ENCODE measurements around the gene PPP6R1.
"Not testable (repeated sequence)": the region's sequence is repeated elsewhere in the genome, so short reads cannot be mapped to it uniquely, and the experiment has no call there.

PPP6R1 gene

GRCh38 chr19:55223291-55224037 is 35.4 kb downstream of the PPP6R1 start:
- no peak for DNase-seq

DNA sequence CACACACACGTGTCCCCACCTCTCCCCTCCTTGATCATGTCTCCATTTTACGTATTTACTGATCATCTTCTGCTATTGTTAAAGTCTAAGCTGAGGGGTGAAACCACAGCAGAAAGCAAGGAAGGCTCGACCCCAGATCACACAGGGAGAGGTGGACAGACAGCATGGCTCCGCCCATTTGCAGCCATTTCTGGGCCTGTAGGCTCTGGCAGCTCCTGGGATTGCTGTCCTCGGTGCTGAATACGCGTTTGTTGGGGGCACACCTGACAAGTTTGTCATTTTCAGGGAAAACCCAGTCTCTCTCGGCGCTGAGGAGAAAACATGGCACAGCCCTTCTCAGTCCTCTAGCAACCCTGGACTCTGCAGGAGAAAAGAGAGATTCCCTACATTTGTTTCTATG is 38.3 kb downstream of the PPP6R1 start:
- no peak for DNase-seq

DNA sequence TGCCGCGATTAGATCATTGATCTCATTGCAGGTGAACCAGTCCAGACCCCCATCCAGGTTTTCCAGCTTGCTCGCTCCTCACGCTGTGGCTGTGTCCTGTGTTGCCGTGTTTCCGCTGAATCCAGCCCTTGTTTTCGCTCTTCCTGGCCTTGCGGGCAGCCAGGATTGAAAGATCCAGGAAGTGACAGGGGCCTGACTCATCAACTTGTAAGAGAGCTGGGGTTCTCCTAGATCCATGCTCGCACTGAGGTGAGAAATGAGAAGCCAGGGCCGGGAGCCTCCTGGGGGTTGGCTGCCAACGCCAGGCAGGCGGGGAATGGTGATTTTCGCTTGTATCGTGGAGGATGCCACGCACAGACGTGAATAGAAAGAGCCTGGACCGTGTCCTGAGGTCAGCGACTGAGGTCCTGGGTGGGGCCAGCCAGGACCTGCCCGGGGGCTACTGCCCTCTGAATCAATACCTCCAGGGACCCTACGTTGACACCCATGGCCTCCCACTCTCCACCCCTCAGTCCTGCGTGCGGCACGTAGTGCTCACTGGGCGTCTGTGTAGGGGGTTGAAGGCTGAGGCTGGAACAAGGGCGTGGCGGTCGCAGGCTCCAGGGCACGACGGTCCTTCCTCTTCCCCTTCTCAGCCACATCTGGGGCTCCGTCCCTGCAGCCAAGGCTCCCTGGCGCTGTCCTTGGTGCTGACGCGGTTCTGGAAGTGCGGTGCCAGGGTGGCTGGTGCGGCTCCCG is 42.2 kb downstream of the PPP6R1 start:
- peak; percentile 85 for DNase-seq

DNA sequence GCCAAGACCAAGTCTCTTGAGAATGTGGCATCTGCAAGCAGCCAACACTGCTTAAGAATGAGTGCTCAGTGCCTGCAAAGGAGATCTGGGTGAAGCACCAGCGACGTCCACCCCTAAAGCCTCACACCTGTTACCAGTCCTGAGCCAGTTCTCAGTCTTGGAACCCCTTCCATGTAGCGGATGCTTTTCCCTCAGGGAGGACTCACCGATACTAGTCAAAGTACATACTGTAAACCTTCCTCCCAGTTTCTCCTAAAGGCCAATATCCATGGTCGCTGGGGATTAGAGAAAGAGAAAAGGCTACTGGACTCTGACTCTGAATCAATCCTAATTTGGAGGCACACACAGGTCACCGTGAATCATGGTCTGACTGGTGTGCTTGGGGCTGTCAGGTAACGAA is 45.3 kb downstream of the PPP6R1 start:
- no peak for DNase-seq

GRCh38 chr19:55212447-55212846 is 46.4 kb downstream of the PPP6R1 start:
- DNase-seq: no peak

DNA sequence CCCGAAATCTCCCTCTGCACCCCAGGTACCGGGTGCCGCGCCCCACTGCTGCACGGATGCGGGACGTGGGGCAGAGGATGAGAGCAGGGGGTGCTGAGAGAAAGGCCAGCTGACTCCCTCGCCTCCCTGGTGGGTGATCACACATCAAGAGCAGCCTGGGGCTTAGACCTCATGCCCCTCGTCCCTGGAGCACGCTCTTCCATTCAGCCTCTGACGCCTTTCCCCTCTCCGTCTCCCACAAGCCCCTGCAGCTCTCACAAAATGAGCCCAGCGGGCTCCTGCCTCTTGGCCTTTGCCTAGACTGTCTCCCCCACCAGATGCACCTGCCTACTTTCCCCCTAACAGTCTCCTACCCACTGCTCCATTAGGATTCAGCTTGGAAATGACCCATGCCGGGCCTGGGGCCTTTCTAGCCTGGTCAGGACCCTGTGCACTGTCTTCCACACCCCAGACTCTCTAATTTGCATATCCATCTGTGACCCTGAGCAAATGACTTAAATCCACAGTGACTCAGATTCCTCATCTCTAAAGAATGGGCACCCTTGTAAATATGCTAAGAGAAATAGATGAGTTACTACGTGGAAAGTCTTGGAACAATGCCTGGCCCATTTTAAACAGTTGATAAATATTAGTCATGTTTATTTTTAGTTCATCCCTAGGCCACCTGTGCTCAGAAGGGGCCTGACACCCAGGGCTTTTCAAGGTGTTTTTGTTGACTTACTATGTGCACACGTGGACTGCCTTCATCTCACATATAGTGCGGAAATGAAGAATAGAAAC is 48.9 kb downstream of the PPP6R1 start:
- no peak for DNase-seq

DNA sequence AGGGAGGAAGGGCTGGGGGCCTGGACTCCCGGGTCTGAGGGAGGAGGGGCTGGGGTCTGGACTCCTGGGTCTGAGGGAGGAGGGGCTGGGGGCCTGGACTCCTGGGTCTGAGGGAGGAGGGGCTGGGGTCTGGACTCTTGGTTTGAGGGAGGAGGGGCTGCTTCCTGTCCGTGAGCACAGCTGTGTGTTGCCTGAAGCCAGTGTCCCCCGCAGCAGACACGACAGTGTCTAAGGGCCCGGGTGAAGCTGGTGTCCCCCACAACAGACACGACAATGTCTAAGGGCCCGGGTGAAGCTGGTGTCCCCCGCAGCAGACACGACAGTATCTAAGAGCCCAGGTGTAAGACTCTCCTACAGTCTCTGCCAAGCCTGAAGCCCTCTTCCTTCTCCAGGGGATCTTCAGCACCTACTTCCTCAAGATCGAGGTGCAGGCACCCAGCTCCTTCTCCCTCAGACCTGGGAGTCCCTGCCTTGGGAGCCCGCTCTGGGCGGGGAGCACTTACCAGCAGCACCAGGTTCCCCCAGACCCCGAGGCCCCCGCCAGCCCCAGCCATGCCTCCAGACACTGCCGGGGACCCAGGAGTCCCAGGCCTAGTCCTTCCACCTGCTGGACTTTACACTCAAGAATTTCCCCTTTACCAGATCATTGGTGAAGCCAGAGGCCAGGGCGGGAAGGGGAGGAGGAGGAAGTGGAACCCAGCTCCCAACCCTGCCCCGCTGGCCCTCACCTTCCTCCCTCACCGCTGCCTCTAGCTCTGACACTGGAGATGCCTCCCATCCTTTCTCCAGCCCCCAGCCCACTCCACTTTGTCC is 49.7 kb downstream of the PPP6R1 start, which contains the start of gene PTPRH:
PTPRH (minus strand) TSS at position 622 of the 813 bp plus-strand sequence; CDS start at position 554, 68 bp downstream.
- DNase-seq: no peak

- DNase-seq: peak; percentile 81
These were observed 51.9 kb downstream of the PPP6R1 start for GRCh38 chr19:55206664-55207500.

DNA sequence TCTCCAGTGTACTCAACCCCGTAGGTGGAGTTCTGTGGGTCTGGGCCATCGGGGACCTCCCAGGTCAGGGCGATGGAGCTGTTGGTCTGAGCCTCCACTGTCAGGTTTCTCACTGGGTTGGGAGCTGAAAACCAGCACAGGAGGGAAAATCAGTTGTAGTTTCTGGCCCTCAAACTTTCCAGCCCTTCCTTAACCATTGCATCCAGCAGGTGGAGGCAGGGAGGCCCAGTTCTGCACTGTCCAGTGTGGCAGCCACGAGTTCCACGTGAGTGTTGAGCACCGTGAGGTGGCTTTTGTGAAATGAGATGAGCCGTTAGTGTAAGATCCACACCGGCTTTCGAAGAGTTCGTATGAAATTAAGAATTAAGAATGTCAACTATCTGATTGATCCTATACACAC is 56.6 kb downstream of the PPP6R1 start:
- not testable (repeated sequence) for DNase-seq

- DNase-seq: no peak
These were observed 59.1 kb downstream of the PPP6R1 start for GRCh38 chr19:55199620-55200204.

- no peak for DNase-seq
These were observed 60.2 kb downstream of the PPP6R1 start for GRCh38 chr19:55198651-55199050.

DNA sequence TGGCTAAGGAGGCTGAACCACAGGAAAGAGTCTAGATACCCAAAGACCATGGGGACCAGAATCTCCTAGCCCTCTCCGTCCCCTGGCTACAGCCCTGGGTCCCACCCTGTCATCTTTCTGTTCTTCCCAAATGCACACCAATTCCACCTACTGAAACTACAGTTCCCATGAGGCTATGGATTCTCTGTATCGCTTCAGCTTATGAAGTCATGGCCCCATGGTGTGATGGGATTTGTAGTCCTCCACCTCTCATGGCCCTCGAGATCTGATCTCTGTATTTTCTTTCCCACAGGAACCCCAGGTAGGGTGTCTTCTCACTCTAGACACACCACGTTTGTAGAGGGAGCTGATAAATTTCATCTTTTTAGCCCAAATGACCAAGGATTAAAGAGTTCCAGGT is 61.3 kb downstream of the PPP6R1 start:
- DNase-seq: no peak

DNA sequence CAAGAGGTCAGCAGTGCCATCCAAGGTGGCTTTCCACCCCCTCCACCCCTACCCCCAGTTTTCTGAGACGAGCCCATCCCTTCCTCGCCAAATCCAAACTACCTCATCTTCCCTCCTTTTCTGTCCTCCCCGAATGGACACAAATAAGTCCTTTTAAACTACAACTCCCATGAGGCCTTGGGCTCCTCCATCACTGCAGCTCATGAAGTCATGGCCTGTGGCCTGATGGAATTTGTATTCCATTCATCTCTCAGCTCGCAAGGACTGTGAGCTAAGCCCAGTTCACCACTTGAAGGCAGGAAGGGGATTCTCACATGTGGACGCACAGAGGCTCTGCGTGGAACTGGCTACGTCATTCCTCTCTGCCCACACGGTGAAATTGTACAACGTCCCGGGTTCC is 62.0 kb downstream of the PPP6R1 start:
- no peak for DNase-seq

GRCh38 chr19:55193481-55193880 is 65.3 kb downstream of the PPP6R1 start:
- DNase-seq: no peak

- DNase-seq: no peak
These were observed 69.4 kb downstream of the PPP6R1 start for GRCh38 chr19:55189403-55189835.

GRCh38 chr19:55188625-55189024 is 70.2 kb downstream of the PPP6R1 start:
- DNase-seq: no peak

DNA sequence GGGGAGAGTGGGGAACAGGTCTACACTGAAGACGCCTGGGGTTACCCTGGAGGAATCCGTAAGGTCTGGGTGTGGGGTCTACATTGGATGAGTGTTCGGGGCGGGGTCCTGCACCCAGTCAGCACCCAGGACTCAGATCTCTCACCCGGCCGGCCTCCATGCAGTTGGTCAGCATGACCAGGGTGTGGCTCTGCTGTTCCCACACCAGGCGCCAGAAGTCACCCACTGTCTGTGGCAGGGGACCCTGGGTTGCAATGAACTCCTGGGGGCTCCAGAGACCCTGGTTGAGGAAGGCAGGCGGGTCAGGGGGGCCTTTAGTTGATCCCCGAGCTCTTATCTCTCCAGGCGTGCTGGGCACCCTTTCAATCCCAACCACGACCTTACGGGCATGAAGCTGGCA is 72.7 kb downstream of the PPP6R1 start:
- DNase-seq: no peak

DNA sequence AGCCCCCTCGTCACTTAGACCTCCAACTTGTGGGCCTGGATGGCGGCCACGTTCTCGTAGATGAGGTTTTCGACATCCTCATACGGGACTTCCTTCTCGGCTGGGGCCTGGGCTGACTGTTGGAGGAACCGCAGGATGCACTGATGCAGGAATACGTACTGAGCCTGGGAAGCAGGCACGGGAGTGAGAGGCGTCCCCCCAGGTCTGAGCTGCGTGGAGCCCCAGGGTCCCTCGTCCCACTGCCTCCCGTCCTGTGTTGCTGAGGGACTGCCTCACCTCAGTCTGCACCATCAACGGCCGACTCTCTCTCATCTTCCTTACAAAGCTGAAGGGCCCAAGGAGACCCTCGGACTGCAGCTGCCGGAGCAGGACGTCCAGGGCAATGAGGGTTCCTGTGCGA is 77.1 kb downstream of the PPP6R1 start:
- DNase-seq: no peak
